ENCODE measurements around the gene CDK3. TPM values are rescaled to one million over a fixed set of nuclear protein-coding genes. Genes with fewer than 3 reads are reported as not detected.

CDK3 gene
- total and polyA plus RNA-seq, 2 donors (not counting 3 experiments of a cell fraction or from before 2014, with no cell fraction given): 8.5 to 8.7 TPM

DNA sequence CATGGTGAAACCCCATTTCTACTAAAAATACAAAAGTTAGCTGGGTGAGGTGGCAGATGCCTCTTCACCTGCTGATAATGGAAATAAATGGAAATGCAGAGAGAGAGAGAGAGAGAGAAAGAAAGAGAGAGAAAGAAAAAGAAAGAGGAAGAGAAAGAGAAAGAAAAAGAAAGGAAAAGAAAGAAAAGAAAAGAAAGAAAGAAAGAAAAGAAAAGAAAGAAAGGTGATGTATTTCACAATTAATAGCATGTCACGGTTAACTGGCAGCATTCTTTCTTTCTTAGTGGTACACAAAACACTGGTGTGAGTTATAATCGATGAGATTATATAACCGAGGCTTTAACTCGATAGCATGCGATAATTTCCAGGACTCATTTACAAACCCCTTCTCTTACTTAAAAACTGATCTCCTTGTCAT lies 24.9 kb upstream of the CDK3 start:
- DNase-seq (ENCODE audit: low read depth, low spot score) (no peak), FAIRE-seq (no peak)
- ChIA-PET POLR2A (no interaction called here), CTCF (no interaction called here)
- Histone ChIP-seq H2AFZ (ENCODE audit: low read depth, low read length) (no peak overlapping the region), H3K4me1 (ENCODE audit: control insufficient read depth, extremely low read depth, insufficient read depth, low read length) (peaks cover 21% of the 10 kb centered on the region), H3K27ac (ENCODE audit: insufficient read depth, low read depth, low read length) (no peak overlapping the region), H3K4me2 (ENCODE audit: insufficient read depth, low read length) (peak overlapping the region; percentile 40), H3K36me3 (ENCODE audit: control insufficient read depth in 2 of 2, extremely low read depth in 1 of 2, insufficient read depth in 2 of 2, low read length in 2 of 2) (no peaks in the 10 kb centered on the region), H3K4me3 (replicated peaks in 1 of 3; ENCODE audit: insufficient read depth in 1 of 3, low read depth in 1 of 3, low read length in 3 of 3) (no peak overlapping the region), H3K9me1 (replicated peaks; ENCODE audit: control insufficient read depth, extremely low read depth, insufficient read depth, low read length) (no peaks in the 10 kb centered on the region), H3K9ac (replicated peaks; ENCODE audit: extremely low read depth, insufficient read depth, low read length) (no peak overlapping the region), H3K27me3 (ENCODE audit: control insufficient read depth in 2 of 2, insufficient read depth in 2 of 2, low read length in 2 of 2) (no peaks in the 10 kb centered on the region), H4K20me1 (replicated peaks; ENCODE audit: control insufficient read depth, extremely low read depth, insufficient read depth, low read length) (no peaks in the 10 kb centered on the region), H3K79me2 (ENCODE audit: control insufficient read depth, insufficient read depth, low read length) (peaks cover 13% of the 10 kb centered on the region), H3K9me3 (replicated peaks; ENCODE audit: control insufficient read depth, insufficient read depth, low read length) (no peaks in the 10 kb centered on the region)
- dilution Hi-C loops (cut with MboI; ENCODE audit: extremely low pct_ligation_motif_present, low sequenced_read_pairs): no loop called here
- TF ChIP-seq FOS (IDR thresholded peaks at IDR 0.05; ENCODE audit: borderline replicate concordance, insufficient read depth, low read length) (no peak), JUN (IDR thresholded peaks at IDR 0.05; ENCODE audit: borderline replicate concordance, insufficient read depth, insufficient read length, low read depth) (no peak), POLR2A (IDR thresholded peaks at IDR 0.05; ENCODE audit: low read depth, low read length) (no peak), MYC (IDR thresholded peaks at IDR 0.05; ENCODE audit: low read depth, low read length) (no peak), EZH2 (IDR thresholded peaks at IDR 0.05; ENCODE audit: borderline replicate concordance, low read depth, low read length, severe bottlenecking) (no peak), POLR2AphosphoS5 (IDR thresholded peaks at IDR 0.05; ENCODE audit: insufficient read depth, low read depth, low read length) (no peak), GATA2 (IDR thresholded peaks at IDR 0.05; ENCODE audit: insufficient read depth, insufficient read length, low read depth, low read length) (no peak)
- TF ChIP-seq, protein P1, sequence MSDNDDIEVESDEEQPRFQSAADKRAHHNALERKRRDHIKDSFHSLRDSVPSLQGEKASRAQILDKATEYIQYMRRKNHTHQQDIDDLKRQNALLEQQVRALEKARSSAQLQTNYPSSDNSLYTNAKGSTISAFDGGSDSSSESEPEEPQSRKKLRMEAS (IDR thresholded peaks at IDR 0.05; ENCODE audit: insufficient read depth, insufficient read length): no peak
- TF ChIP-seq, protein P2, sequence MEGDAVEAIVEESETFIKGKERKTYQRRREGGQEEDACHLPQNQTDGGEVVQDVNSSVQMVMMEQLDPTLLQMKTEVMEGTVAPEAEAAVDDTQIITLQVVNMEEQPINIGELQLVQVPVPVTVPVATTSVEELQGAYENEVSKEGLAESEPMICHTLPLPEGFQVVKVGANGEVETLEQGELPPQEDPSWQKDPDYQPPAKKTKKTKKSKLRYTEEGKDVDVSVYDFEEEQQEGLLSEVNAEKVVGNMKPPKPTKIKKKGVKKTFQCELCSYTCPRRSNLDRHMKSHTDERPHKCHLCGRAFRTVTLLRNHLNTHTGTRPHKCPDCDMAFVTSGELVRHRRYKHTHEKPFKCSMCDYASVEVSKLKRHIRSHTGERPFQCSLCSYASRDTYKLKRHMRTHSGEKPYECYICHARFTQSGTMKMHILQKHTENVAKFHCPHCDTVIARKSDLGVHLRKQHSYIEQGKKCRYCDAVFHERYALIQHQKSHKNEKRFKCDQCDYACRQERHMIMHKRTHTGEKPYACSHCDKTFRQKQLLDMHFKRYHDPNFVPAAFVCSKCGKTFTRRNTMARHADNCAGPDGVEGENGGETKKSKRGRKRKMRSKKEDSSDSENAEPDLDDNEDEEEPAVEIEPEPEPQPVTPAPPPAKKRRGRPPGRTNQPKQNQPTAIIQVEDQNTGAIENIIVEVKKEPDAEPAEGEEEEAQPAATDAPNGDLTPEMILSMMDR (IDR thresholded peaks at IDR 0.05; ENCODE audit: extremely low read depth in 1 of 2, insufficient read depth in 1 of 2, low read depth in 1 of 2, low read length in 2 of 2): no peak
- BruUV-seq (replicated peaks): no TSS peak
- intact Hi-C loops (cut with micrococcal nuclease): no loop called here
